Ecto neural progenitor cell (in vitro differentiated cells): ENCODE results near the gene AZGP1.
A peak's percentile ranks its signal among the peaks of the same experiment; 100 is the strongest.
"Not testable (repeated sequence)": the region's sequence is repeated elsewhere in the genome, so short reads cannot be mapped to it uniquely, and the experiment has no call there.

ENCODE experiments used
- DNase-seq: peaks from one replicate; pipeline ENCODE4 v3.0.0-alpha.2; 2018; ENCODE audit warnings: low spot score

The AZGP1 gene

GRCh38 chr7:99975782-99976521, at the start of gene AZGP1:
AZGP1 (minus strand) TSS chr7:99976031; CDS start chr7:99976020, 11 bp downstream.
- DNase-seq: no peak

- DNase-seq: no peak
Measured at GRCh38 chr7:100024020-100024619, 48.3 kb upstream of the AZGP1 start.

DNA sequence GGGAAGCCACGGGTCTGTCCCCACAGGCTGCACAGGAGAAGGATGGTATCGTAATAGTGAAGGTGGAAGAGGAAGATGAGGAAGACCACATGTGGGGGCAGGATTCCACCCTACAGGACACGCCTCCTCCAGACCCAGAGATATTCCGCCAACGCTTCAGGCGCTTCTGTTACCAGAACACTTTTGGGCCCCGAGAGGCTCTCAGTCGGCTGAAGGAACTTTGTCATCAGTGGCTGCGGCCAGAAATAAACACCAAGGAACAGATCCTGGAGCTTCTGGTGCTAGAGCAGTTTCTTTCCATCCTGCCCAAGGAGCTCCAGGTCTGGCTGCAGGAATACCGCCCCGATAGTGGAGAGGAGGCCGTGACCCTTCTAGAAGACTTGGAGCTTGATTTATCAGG, 47.7 kb upstream of the AZGP1 start:
- no peak for DNase-seq

DNA sequence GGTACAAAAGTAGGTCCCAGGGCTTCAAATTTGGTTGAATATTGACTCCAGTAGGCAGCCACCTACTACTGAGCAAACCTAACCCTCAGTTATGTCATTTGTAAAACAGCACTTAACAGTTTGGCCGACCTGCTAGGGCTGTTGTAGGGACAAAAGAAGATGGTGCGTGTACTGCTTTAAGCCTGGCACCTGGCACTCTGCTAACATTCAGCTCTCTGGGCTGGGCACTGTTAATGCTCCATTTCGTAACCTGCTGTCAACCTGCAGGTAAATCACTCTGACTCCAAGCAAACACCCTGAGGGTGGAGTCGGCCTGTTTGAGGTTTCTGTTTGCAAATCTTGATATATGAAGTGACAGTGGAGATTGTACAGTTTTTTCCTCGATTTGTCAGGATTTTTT, 46.8 kb upstream of the AZGP1 start:
- DNase-seq: no peak

DNA sequence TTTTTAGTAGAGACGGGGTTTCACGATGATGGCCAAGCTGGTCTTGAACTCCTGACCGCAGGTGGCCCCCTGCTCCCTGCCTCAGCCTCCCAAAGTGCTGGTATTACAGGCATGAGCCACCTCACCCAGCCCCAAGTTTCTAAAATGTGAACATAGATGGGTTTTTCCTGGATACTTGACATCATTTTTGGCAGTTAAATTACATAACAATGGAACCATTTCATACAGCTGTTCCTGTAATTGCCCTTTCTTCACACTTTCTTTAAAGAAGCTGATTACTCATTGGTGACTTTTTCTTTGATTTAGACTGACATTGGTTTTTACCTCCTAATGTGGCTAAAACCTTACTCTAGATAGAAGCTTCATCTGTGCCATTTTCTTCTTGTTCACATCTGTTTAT, 45.5 kb upstream of the AZGP1 start:
- DNase-seq: no peak

DNA sequence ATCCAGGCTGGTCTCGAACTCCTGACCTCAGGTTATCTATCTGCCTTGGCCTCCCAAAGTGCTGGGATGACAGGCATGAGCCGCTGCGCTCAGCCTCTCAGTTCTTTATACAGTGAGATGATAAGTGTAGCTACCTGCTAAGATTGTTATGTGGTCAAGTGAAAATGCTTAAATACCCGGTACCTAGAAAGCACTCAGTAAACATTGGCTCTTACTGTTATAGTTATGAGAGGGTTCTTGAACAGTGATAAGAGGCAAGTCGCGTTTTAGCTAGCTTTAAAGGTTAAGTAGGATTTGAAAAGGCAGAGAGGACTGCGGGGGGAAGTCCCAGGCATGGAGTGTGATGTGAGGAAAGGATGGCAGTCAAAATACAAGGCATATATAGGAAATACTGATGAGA, 44.1 kb upstream of the AZGP1 start:
- DNase-seq: no peak

GRCh38 chr7:100017875-100018274, 42.0 kb upstream of the AZGP1 start:
- no peak for DNase-seq

GRCh38 chr7:100017300-100017699, 41.5 kb upstream of the AZGP1 start:
- no peak for DNase-seq

- DNase-seq: no peak
Measured at GRCh38 chr7:100016215-100016901, 40.5 kb upstream of the AZGP1 start.

- peak; percentile 89 for DNase-seq
Measured at GRCh38 chr7:100015232-100016214, 39.7 kb upstream of the AZGP1 start, which contains the start of gene ZKSCAN1. ZKSCAN1 (plus strand) TSS chr7:100015596; CDS start chr7:100023507, 7,911 bp downstream.

DNA sequence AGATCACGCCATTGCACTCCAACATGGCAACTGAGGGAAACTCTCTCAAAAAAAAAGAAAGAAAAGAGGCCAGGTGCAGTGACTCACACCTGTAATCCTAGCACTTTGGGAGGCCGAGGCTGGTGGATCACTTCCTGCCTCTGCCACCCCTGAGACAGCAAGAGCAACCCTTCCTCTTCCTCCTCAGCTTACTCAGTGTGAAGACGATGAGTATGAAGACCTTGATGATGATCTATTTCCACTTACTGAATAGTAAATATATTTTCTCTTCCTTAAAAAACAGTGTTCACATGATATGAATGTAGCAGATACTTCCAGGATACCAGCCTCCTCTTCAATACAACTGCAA, 37.5 kb upstream of the AZGP1 start:
- DNase-seq: no peak

- not testable (repeated sequence) for DNase-seq
Measured at GRCh38 chr7:100012385-100013327, 36.8 kb upstream of the AZGP1 start.

DNA sequence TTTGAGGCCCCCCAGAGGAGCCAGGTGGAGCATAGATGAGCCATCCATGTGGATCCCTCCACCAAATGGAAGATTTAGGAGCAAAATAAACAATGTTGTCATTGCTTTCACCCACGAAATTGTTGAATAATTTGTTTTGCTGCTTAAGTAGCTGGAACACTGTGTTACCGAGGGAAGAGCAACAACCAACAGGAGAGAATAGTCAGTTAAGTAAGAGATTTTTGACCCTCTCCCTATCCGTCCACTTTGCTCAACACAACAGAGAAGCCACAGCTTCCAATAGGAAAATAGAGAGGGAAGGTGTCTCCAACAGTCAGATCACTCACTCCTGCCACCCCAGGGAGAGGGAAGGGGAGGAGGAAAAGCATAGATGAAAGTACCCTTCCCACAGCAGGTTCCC, 35.7 kb upstream of the AZGP1 start:
- DNase-seq: no peak

DNA sequence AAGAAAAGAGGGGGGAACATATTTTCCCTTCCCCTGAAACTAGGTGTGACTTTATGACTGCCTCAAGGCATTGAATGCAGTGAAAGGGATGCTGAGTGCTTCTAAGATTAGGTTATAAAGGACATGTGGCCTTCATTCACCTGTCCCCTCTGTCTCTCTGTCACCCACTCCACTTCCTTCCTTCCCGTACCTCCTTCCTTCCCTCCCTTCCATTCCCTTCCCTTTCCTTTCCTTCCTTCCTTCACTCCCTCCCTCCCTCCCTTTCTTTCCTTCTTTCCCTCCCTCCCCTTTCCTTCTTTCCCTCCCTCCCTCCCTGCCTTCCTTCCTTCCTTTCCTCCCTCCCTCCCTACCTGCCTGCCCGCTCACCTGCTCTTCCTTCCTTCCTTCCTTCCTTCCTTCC, 35.1 kb upstream of the AZGP1 start:
- no peak for DNase-seq

GRCh38 chr7:100009952-100010351, 34.1 kb upstream of the AZGP1 start:
- DNase-seq: not testable (repeated sequence)

DNA sequence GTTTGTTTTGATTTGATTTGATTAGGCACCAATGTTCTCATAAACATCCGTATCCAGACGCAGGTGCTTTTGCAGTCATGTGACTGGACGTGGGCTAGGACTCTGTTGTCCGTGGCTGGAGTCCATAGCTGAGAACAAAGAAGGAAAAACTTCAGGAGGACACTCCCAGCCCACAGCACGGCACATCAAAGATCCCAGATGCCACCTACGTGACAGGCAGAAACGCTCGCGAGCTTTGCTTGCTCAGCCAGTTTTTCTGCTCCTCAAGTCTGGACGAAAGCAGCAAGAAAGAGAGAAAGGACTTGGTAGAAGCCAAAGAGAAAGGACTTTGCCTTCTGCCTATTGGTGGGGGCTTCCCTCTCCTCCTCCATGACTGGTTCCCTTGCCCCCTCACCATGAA, 32.7 kb upstream of the AZGP1 start:
- no peak for DNase-seq

DNA sequence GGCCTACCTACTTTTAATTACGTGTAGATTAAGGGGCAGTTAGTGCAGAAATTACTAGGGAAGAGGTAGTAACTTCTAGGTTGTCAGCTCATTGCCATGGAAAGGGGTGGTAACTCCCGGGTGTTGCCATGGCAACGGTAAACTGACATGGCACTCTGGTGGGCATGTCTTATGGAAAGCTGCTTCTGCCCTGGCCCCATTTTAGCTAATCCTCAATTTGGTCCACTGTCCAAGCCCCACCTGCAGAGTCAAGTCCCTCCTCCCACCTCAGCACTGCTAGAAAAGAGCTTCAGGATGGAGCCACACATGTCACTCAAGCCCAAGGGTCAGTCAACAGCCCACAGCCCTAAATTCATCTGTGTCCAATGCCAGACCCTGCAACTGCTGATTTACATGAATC, 32.1 kb upstream of the AZGP1 start:
- DNase-seq: no peak

DNA sequence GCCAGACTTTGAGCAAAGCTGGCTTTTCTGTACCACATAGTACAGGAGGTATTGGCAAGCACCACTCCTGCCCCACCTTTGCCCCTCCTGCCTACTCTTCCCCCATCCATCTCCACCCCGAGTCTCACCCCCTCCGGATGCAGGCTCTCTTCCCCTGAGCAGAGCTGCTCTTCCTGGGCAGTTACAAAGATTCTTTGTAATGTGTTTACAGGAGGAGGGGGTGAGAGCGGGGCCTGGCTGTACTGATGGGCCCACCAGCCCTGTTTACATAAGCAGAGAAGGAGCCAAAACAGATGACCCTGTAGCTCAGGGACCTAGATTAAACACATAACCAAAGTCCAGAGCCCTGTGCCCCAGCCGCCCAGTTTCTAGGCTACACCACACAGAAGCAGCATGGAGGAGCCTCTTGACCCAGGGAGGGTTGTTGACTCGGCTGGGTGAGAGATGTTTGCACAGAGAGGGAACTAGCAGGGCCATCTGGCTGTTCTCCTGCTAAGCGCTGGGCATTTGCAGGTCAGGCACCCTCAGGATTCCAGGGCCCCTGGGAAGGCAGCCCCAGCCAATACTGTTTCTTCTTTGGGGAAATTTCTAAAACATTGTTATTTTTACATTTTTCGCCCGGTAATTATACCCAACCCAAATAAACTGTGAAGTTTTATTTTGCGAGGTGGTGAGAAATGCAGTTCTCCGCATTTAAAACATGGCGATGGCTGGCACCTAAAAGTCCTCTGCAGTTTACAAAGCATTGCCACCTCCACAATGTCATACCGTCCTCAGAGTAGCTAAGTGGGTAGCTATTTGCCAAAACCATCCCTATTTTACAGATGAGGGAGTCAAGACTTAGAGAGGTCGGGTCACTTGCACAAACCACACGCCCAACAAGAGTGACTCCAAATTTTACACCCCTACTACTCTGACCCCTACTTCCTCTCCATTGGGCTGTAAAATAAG, 28.2 kb upstream of the AZGP1 start:
- DNase-seq: no peak

DNA sequence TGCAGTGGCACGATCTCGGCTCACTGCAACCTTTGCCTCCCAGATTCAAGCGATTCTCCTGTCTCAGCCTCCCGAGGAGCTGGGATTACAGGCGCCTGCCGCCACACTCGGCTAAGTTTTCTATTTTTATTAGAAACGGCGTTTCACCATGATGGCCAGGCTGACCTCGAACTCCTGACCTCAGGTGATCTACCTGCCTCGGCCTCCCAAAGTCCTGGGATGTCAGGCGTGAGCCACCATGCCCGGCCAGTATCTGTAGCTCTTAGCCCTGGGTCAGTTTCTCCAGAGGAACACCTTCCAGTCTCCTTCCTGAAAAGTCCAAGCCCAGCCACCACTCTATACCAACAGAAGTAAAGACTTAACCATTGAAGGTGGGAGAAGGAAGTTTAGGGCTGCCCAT, 24.4 kb upstream of the AZGP1 start:
- DNase-seq: no peak
